Osteoblast (primary cell): Measurements from ENCODE around the gene REEP6. TPM values are rescaled to one million over a fixed set of nuclear protein-coding genes. Genes with fewer than 3 reads are reported as not detected.

ENCODE experiments used
- DNase-seq: peaks from one replicate; pipeline ENCODE4 v3.0.0; 2011; ENCODE audit warnings: low spot score, mixed read lengths; ENCODE audit not compliant: insufficient read length; ENCODE audit errors: missing footprints
- H2AFZ ChIP-seq: 2 replicates; pipeline ENCODE4 v1.6.0; 2011; ENCODE audit warnings: mild to moderate bottlenecking, low read length
- H3K27ac ChIP-seq: 2 replicates; pipeline ENCODE4 v1.5.1; 2011; ENCODE audit warnings: mild to moderate bottlenecking, low read depth, low read length, moderate library complexity
- H3K27me3 ChIP-seq: 2 replicates; pipeline ENCODE4 v1.6.0; 2012; ENCODE audit warnings: mild to moderate bottlenecking, control low read depth, inconsistent platforms, low read length, moderate library complexity; ENCODE audit not compliant: insufficient read depth
- H3K36me3 ChIP-seq: 2 replicates; pipeline ENCODE4 v1.5.1; 2011; ENCODE audit warnings: mild to moderate bottlenecking, low read length, control low read depth, moderate library complexity; ENCODE audit not compliant: insufficient read depth
- H3K4me1 ChIP-seq: 2 replicates; pipeline ENCODE4 v1.5.1; 2011; ENCODE audit warnings: mild to moderate bottlenecking, low read length, control low read depth, moderate library complexity; ENCODE audit not compliant: insufficient read depth
- H3K4me2 ChIP-seq: 2 replicates; pipeline ENCODE4 v1.6.0; 2011; ENCODE audit warnings: mild to moderate bottlenecking, low read length; ENCODE audit not compliant: insufficient read depth
- H3K4me3 ChIP-seq: fragments of 200-600 bp; sonication (generic); 3 replicates; pipeline ENCODE4 v1.5.1; 2012; ENCODE audit warnings: mild to moderate bottlenecking, low read length, inconsistent platforms; ENCODE audit not compliant: insufficient read depth
- H3K79me2 ChIP-seq: 2 replicates; pipeline ENCODE4 v1.6.0; 2012; ENCODE audit warnings: mild to moderate bottlenecking, low read length, control low read depth, inconsistent platforms; ENCODE audit not compliant: insufficient read depth
- H3K9me3 ChIP-seq: 2 replicates; pipeline ENCODE4 v1.5.1; 2011; ENCODE audit warnings: low read depth, low read length, control low read depth
- H4K20me1 ChIP-seq: 2 replicates; pipeline ENCODE4 v1.6.0; 2012; ENCODE audit warnings: mild to moderate bottlenecking, low read length, control low read depth; ENCODE audit not compliant: insufficient read depth
- total RNA-seq: library from RNA; depleted of rRNA; stranded (reverse); fragments of >200 nt; gene quantifications from 2 replicates; pipeline ENCODE4 v1.2.3, GENCODE V29; 2012
- TF ChIP-seq, protein P1 (sequence below): IDR thresholded peaks from 2 replicates; pipeline ENCODE4 v1.5.1; 2011; ENCODE audit warnings: mild to moderate bottlenecking, low read depth, low read length, moderate library complexity; ENCODE audit errors: extremely low read depth

Gene REEP6
- total RNA-seq, 1 donor: 1.8 TPM

DNA sequence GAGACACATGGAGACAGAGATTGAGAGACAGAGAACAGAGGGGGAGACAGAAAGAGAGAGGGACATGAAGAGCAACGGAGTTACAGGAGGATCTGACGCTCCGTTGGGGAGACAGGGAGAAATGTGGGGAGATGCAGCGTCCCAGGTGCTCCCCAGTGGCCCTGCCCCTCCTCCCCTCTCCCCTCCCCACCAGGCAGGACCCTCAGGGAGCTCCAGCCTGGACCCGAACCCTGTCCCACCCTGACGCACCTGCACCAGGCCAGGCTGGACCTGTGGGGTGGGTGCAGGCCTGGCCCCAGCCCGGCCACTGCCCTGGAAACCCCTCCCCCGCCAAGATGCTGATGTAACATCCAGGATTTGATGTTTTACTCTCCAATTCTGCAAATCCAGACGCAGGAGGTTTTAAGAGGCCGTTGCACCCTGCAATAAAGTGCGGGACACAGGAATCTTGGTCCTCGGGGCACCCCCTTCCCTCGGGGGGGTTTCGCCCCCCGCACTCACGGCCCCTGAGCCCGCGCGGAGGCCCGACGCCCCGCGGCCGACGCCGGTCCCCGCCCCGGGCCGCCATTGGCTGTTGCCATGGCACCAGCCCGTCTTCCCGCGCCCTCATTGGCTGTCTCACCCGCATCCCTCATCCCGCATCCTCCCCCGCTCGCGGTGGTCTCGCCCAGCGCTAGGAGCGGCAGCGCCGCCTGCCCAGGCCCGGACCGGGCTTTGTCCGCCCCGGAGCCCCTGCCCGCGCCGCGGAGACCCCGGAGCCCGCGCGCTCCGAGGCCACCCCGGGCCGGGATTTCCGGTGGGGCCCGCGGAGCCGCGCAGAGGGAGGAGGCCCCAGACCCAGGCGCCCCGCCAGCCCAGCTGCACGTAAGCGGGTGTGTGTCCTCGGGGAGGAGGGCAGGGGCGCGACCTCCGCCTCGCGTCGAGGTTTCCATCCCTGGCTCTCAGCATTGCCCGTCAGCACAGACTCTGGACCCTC lies 41.2 kb upstream of the REEP6 start, which contains the start of gene APC2:
Gene APC2, plus strand, starts transcription at position 655 of the 976 bp plus-strand sequence. CDS start 2,881 bp downstream, outside the sequence.
- peak; percentile 99 for DNase-seq
- peaks cover 3% of the 10 kb centered on the region for H3K4me1 ChIP-seq
- no peak within 1 kb of the TSS for H2AFZ ChIP-seq
- H3K4me3 ChIP-seq: no peak within 1 kb of the TSS
- TF ChIP-seq, protein P1, sequence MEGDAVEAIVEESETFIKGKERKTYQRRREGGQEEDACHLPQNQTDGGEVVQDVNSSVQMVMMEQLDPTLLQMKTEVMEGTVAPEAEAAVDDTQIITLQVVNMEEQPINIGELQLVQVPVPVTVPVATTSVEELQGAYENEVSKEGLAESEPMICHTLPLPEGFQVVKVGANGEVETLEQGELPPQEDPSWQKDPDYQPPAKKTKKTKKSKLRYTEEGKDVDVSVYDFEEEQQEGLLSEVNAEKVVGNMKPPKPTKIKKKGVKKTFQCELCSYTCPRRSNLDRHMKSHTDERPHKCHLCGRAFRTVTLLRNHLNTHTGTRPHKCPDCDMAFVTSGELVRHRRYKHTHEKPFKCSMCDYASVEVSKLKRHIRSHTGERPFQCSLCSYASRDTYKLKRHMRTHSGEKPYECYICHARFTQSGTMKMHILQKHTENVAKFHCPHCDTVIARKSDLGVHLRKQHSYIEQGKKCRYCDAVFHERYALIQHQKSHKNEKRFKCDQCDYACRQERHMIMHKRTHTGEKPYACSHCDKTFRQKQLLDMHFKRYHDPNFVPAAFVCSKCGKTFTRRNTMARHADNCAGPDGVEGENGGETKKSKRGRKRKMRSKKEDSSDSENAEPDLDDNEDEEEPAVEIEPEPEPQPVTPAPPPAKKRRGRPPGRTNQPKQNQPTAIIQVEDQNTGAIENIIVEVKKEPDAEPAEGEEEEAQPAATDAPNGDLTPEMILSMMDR: no peak
- no peak within 1 kb of the TSS for H3K4me2 ChIP-seq
- H3K9me3 ChIP-seq: no peaks in the 10 kb centered on the region
- no peaks in the 10 kb centered on the region for H3K36me3 ChIP-seq
- H3K27me3 ChIP-seq: peaks cover 84% of the 10 kb centered on the region
- H3K79me2 ChIP-seq: no peaks in the 10 kb centered on the region
- peaks cover 35% of the 10 kb centered on the region for H4K20me1 ChIP-seq
- H3K27ac ChIP-seq: no peak within 1 kb of the TSS

DNA sequence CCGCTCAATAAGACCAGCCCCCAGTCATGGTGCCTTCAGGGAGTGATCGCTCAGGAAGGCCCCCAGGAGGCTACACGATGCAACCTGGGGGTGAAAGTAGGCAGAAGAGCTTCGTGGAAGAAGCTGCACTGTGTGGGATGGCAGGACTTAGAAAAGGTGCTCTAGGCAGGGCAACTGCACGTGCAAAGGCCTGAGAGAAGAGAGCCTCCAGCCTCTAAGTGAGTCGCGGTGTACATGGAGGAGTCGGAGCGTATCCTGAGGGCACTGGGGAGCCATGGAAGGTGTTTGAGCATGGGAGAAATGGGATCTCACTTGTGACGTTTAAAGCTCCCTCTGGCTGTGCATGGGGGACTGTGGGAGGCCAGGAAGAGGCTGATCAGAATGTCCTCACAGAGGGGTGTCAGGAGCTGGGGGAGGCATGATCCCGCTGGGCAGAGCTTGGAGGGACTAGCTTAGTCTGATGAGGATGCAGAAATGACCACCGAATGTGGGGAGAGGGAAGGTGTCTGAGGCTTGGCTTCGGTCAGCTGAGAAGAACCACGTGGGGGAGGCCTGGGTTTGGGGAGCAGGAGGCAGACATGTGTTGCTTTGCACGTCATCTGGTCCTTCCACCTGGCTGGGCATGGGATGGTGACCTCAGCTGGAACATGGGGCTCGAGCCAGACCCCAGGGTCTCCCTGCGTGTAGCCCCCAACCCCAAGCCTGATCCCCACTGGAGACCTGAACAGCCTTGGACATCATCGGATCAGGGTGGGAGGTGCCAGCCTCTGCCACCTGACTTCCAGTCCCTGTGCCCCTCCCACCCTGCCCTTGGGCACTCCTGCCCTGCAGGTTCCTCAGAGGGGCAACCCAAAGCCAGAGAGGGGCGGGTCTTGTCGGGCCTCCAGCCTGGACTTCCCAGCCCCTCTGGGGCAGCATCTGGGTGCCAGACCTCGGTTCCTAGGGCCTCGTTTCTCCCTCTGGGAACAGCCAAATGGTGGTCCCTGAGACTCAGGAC lies 39.9 kb upstream of the REEP6 start:
- Histone ChIP-seq H3K4me1 (no peaks in the 10 kb centered on the region), H3K27ac (no peak overlapping the region), H2AFZ (no peak overlapping the region), H3K79me2 (no peaks in the 10 kb centered on the region), H3K4me2 (no peak overlapping the region), H3K27me3 (peaks cover 89% of the 10 kb centered on the region), H3K4me3 (no peak overlapping the region), H4K20me1 (peaks cover 35% of the 10 kb centered on the region), H3K9me3 (no peaks in the 10 kb centered on the region), H3K36me3 (no peaks in the 10 kb centered on the region)
- TF ChIP-seq, protein P1: no peak
- no peak for DNase-seq

- Histone ChIP-seq H3K79me2 (no peaks in the 10 kb centered on the region), H3K4me2 (no peak overlapping the region), H2AFZ (no peak overlapping the region), H3K4me3 (no peak overlapping the region), H3K27me3 (peaks cover 89% of the 10 kb centered on the region), H3K27ac (no peak overlapping the region), H3K9me3 (no peaks in the 10 kb centered on the region), H3K36me3 (no peaks in the 10 kb centered on the region), H4K20me1 (peaks cover 39% of the 10 kb centered on the region), H3K4me1 (no peaks in the 10 kb centered on the region)
- DNase-seq: no peak
- TF ChIP-seq, protein P1: no peak
Observed at GRCh38 chr19:1451916-1452801, 38.8 kb upstream of the REEP6 start.
